Muscle of arm (tissue), 14 donors: Measurements from ENCODE around the gene SGSH. TPM values are rescaled to one million over a fixed set of nuclear protein-coding genes. Genes with fewer than 3 reads are reported as not detected.
"Not testable (repeated sequence)": the region's sequence is repeated elsewhere in the genome, so short reads cannot be mapped to it uniquely, and the experiment has no call there.

ENCODE experiments used
- DNase-seq: peaks from one replicate; pipeline ENCODE4 v3.0.0-alpha.2; 2013
- long read RNA-seq, 11 donors: transcript quantifications; one replicate each; lab custom pipeline, GENCODE V29; 2026
- polyA plus RNA-seq, 12 donors: library from polyadenylated mRNA; unstranded; fragments of 120-200 nt; gene quantifications; one replicate each; pipeline ENCODE4 v1.2.1, GENCODE V29; 2013; ENCODE audit not compliant: insufficient read length in 12 of 12

The SGSH gene
- 10 to 100 TPM in 11 of 12 donors, not detected in 1; 16.9 to 36.6 (median 19.9) TPM for polyA plus RNA-seq
- long read RNA-seq, donor 1, transcript SGSH-201 (8 exons, 2,784 nt), result major isoform, 8 of 12 reads
- long read RNA-seq, donor 1, partial matches to known transcripts, result 0 of 12 reads
- long read RNA-seq, donor 1, other reads (novel, unspliced or antisense), result 0 of 12 reads
- long read RNA-seq, donor 2, full-length matches to known transcripts, result 5 of 5 reads
- long read RNA-seq, donor 2, partial matches to known transcripts, result 0 of 5 reads
- long read RNA-seq, donor 2, other reads (novel, unspliced or antisense), result 0 of 5 reads
- long read RNA-seq, donor 3, full-length matches to known transcripts, result 2 of 2 reads
- long read RNA-seq, donor 3, partial matches to known transcripts, result 0 of 2 reads
- long read RNA-seq, donor 3, other reads (novel, unspliced or antisense), result 0 of 2 reads
- long read RNA-seq, donor 4, full-length matches to known transcripts, result 3 of 3 reads
- long read RNA-seq, donor 4, partial matches to known transcripts, result 0 of 3 reads
- long read RNA-seq, donor 4, other reads (novel, unspliced or antisense), result 0 of 3 reads
- long read RNA-seq, donor 5, full-length matches to known transcripts, result 7 of 7 reads
- long read RNA-seq, donor 5, partial matches to known transcripts, result 0 of 7 reads
- long read RNA-seq, donor 5, other reads (novel, unspliced or antisense), result 0 of 7 reads
- long read RNA-seq, donor 6, full-length matches to known transcripts, result 3 of 3 reads
- long read RNA-seq, donor 6, partial matches to known transcripts, result 0 of 3 reads
- long read RNA-seq, donor 6, other reads (novel, unspliced or antisense), result 0 of 3 reads
- long read RNA-seq, donor 7, partial matches to known transcripts, result 0 of 1 reads
- long read RNA-seq, donor 7, other reads (novel, unspliced or antisense), result 0 of 1 reads
- long read RNA-seq, donor 8, partial matches to known transcripts, result 0 of 3 reads
- long read RNA-seq, donor 8, other reads (novel, unspliced or antisense), result 0 of 3 reads
- long read RNA-seq, donor 9, full-length matches to known transcripts, result 4 of 4 reads
- long read RNA-seq, donor 9, partial matches to known transcripts, result 0 of 4 reads
- long read RNA-seq, donor 9, other reads (novel, unspliced or antisense), result 0 of 4 reads
- long read RNA-seq, donor 10, result 0 reads
- long read RNA-seq, donor 11, partial matches to known transcripts, result 0 of 2 reads
- long read RNA-seq, donor 11, other reads (novel, unspliced or antisense), result 0 of 2 reads

DNA sequence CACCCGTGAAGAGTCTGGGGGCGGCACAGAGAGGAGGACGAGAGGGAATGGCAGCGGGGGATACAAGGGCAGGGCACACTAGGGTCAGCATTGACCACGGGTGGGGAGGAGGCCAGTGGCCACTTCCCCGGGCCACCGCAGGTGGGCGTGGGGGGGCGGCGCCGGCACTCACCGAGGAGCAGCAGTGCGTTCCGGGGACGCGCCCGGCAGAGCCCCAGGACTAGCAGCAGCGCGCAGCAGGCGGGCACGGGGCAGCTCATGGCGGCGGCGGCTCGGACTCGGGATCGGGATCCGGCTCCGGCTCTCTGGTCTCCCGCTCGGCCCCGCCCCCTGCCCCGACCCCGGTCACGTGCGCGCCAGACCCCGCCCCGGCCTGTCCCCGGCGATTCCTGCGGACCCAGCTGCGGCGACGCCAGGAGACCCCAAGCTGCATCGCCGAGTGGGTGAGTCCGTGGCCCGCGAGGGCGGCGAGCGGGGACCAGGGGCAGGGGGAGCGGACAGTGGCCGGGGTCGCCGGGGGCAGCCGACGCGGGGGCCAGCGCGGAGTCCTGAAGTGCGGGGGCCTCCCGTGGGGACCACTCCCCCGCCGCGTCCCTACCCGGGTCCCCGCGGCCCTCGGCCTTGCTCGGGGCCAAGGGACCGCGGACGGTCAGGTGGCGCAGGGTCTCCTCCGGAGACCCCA, at the start of gene SGSH, which contains the start of gene SLC26A11:
SGSH (minus strand) TSS at position 280 of the 682 bp plus-strand sequence; CDS start at position 260, 20 bp downstream.
SLC26A11 (plus strand) TSS at position 374 of the 682 bp plus-strand sequence. CDS start 1,134 bp downstream, outside the sequence.
- peak; percentile 52 for DNase-seq

- no peak for DNase-seq
These were observed 49.3 kb upstream of the SGSH start for GRCh38 chr17:80269405-80269807.

DNA sequence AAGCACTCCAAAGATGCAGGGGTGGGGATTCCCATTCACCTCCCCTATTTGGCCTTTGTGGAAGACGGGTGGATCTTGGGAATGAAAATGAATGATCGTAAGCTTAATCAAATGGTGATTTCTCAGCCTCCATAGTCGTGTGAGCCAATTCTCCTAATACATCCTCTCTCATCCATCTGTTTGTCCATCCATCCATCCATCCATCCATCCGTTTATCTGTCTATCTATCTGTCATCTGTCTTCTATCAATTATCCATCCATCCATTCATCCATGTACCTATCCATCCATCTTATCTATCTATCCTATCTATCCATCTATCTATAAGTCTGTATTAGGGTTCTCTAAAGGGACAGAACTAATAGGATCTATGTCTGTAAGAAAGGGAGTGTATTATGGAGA, 48.3 kb upstream of the SGSH start:
- DNase-seq, result no peak

DNA sequence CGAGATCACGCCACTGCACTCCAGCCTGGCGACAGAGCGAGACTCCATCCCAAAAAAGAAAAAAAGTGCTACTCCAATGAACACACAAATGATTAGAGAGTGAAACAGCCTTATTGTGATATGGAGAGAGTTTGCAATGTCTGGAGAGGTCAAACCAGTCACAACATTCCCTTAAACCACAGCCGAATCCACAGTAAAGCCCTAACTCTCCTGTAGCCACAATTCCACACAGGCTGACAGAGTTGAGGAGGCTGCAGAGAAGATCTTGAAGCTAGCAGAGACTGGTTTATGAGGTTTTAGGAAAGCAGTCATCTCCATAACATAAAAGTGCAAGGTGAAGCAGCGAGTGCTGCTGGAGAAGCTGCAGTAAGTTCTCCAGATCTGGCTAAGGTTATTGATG, 47.3 kb upstream of the SGSH start:
- DNase-seq, result no peak

DNA sequence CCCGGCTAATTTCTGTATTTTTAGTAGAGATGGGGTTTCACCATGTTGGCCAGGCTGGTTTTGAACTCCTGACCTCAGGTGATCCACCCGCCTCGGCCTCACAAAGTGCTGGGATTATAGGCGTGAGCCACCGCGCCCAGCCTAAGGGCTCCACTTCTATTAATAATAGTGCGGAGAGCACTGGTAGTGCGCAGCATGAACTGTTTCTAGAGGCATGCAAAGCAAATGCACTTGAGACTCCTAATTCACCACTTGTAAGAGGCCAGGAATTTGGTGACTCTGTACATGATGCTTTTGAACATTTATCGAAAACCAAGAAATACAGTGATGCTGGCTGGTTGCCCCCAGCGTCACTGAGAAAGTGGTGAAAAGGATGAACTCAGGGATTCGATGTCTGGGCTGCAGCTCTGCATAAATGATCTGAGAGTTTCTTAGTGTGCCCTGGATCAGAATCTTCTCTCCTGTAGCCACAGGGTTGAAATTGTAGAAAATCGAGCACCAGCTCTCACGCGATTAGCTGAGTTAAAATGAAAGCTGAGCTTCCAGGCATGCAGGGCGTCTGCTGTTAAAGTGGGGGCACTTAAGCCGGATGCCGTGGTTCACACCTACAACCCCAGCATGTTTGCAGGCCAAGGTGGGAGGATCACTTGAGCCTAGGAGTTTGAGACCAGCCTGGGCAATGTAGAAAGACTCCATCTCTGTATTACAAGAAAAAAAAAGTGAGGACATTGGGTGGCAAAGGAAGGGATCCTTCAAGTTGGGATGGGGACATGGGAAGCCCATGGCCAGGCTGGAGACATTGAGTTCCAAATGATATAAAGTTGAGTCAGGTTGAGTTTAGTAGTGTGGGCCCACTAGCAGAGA, 45.3 kb upstream of the SGSH start:
- DNase-seq, result no peak

DNA sequence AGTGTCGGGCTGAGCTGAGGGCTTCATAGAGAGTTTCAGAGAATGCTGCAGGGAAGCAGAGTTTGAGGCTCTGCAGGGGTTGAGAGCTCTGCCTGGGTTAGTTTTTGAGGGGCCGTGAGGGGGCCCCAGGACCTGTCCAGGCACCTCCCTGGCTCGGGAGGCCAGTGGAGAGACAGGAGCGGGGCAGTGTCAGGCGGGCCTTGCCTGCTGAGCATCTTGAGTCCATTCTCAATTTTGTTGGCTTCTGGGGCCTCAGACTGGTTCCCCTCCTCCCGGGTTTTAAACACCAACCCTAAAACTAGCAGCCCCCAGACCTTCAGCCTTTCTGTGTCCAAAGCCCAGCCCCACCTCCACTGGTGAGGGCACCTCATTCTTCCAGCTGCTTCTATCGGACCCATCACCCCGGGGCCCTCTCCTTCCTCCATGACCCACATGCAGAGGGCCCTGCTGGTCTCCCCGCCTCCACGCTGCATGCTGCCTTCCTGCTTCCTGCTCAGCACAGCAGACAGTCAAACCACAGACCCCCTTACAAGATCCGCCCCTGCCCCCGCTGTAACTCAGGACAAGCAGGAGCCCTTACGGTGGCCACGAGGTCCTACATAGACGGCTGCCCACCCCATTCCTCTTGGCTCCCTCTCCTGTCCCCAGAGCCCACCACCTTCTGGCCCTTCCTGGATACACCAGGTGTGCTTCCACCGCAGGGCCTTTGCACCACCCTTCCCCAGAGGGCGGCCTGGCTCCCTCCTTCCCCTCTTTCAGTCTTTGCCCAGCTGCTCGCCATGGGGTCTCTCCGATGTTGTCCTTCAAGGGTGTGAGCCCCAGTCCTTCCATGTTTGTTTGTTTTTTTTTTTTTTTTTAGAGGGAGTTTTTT, 44.3 kb upstream of the SGSH start:
- DNase-seq, result no peak

- peak; percentile 90 for DNase-seq
These were observed 43.4 kb upstream of the SGSH start for GRCh38 chr17:80263253-80264204.

GRCh38 chr17:80262775-80263244, 42.7 kb upstream of the SGSH start:
- no peak for DNase-seq

- no peak for DNase-seq
These were observed 42.2 kb upstream of the SGSH start for GRCh38 chr17:80262291-80262690.

DNA sequence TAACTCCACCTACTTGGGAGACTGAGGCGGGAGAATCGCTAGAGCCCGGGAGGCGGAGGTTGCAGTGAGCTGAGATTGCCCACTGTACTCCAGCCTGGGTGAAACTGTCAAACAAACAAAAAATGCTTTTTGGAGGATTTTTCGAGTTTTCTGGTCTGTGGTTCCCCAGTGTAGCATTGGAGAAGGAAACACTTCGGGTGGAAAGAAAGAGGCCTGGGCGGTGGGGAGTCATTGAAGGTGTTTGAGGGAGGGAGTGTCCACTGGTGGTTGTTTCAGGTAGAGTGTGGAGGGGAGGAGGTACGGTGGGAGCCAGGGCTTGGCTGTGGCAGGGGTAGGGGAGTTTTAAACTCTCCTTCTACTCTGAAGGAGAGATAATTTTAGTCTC, 41.8 kb upstream of the SGSH start:
- no peak for DNase-seq

GRCh38 chr17:80261159-80261894, 41.2 kb upstream of the SGSH start:
- DNase-seq, result peak; percentile 52

GRCh38 chr17:80260791-80261158, 40.6 kb upstream of the SGSH start, which contains the start of gene RNF213:
Gene RNF213, plus strand, starts transcription at chr17:80260852. Its CDS starts 2,830 bp downstream, at chr17:80263682.
- DNase-seq, result no peak

DNA sequence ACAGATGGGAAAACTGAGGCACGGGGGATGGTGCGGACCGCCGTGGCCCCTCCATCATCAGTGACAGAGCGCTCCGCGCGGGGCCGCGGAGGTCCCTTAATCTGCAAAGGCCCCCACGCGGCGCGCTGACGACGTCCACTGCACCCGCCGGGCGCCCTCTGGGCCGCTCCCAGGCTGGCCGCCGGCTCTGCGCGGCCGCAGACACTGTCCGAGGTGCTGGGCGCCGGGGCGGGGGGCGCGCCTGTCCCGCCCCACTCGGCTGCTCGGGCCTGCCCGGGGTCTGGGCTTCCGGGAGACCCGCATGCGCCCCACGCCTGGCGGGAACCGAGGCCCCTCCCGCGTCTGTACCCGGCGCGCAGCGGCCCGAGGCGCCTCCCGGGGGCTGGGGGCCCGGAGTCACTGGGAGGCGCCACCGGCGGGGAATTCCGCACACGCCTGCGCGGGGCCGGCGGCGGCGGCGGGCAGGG, 40.0 kb upstream of the SGSH start:
- DNase-seq, result peak; percentile 43

DNA sequence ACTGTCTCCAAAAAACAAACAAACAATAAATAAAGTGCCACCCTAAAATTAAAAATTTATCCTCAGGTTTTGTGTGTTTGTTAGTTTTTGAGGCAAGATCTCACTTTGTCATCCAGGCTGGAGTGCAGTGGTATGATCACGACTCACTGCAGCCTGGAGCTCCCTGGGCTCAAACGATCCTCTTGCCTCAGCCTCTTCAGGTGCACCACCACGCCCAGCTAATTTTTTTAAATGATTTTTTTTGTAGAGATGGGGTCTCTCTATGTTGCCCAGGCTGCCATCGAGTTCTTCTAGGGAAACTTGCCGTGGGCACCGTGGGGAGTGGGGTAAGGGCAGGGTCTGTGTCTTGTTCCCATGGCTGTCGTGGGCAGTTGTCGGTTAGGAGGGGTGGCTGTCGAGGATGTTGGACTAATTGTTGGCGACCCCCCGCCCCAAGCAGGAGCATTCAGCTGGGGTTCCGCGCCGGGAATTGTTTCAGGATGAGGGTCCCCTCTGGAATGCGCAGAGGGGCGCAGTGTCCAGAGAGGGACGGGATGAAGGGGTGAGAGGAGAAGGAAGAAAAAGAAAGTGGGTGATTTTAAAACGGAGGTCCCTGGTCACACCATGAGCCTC, 39.4 kb upstream of the SGSH start:
- no peak for DNase-seq

DNA sequence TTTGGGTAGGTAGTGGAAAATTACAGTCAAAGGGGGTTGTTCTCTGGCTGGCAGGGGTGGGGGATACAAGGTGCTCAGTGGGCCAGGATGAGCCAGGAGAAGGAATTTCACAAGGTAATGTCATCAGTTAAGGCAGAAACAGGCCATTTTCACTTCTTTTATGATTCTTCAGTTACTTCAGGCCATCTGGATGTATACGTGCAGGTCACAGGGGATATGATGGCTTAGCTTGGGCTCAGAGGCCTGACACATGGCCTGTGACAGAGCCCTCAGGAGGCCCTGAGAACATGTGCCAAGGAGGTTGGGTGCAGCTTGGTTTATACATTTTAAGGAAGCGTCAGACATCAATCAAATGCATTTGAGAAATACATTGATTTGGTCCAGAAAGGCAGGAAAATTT, 38.2 kb upstream of the SGSH start:
- not testable (repeated sequence) for DNase-seq

DNA sequence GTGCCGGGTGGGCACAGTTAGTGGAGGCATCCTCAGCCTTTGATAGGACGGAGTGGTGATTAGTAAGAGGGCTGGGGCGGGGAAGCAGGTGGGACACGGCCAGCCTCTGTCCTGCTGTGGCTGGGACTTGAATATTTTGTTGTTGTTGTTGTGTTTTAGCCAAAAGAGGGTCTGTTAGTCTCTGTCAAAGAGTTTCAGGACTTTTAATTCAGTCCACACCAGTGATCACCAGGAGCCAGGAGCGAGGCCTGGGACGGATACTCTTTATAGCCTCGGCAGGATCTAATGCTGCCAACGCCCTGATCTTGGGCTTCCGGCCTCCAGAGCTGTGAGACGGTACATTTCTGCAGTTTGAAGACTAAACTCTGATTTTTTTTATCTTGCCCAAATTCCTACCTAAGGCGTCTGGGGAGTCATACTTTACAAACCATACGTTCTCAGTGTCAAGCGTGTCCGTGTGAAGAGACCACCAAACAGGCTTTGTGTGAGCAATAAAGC, 37.6 kb upstream of the SGSH start:
- no peak for DNase-seq
